Measurements from ENCODE around the gene ARID1B.

DNA sequence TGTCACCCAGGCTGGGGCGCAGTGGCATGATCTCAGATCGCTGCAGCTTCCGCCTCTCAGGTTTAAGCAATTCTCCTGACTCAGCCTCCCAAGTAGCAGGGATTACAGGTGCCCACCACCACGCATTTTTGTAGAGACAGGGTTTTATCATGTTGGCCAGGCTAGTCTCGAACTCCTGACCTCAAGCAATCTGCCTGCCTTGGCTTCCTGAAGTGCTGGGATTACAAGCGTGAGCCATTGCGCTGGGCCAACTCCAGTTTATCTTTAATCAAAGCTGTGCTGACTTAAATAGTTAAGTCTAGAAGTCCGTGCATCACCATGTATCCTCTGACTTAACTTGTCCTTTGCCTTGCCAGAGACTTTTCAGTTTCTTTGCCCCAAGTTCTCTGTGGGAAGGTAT is 321.8 kb downstream of the ARID1B start:
- TF ChIP-seq, protein P1, sequence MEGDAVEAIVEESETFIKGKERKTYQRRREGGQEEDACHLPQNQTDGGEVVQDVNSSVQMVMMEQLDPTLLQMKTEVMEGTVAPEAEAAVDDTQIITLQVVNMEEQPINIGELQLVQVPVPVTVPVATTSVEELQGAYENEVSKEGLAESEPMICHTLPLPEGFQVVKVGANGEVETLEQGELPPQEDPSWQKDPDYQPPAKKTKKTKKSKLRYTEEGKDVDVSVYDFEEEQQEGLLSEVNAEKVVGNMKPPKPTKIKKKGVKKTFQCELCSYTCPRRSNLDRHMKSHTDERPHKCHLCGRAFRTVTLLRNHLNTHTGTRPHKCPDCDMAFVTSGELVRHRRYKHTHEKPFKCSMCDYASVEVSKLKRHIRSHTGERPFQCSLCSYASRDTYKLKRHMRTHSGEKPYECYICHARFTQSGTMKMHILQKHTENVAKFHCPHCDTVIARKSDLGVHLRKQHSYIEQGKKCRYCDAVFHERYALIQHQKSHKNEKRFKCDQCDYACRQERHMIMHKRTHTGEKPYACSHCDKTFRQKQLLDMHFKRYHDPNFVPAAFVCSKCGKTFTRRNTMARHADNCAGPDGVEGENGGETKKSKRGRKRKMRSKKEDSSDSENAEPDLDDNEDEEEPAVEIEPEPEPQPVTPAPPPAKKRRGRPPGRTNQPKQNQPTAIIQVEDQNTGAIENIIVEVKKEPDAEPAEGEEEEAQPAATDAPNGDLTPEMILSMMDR (IDR thresholded peaks at IDR 0.05; ENCODE audit: insufficient read depth, low read depth, low read length), result no peak
- no peak for TF ChIP-seq EZH2 (IDR thresholded peaks at IDR 0.05; ENCODE audit: insufficient read depth, low read length)

All from astrocyte (in vitro differentiated cells and primary cell).